Measurements from ENCODE around the gene ZBTB37.

Gene ZBTB37

GRCh38 chr1:173894189-173894588 is 26.0 kb downstream of the ZBTB37 start:
- DNase-seq (ENCODE audit: low read depth), result no peak
- no peak overlapping the region for H3K4me3 ChIP-seq (ENCODE audit: low read depth, low read length)
- TF ChIP-seq MYC (IDR thresholded peaks at IDR 0.05; ENCODE audit: low read depth, low read length) (no peak), POLR2A (IDR thresholded peaks at IDR 0.05; ENCODE audit: extremely low read depth, insufficient read length) (no peak)
- TF ChIP-seq, protein P1, sequence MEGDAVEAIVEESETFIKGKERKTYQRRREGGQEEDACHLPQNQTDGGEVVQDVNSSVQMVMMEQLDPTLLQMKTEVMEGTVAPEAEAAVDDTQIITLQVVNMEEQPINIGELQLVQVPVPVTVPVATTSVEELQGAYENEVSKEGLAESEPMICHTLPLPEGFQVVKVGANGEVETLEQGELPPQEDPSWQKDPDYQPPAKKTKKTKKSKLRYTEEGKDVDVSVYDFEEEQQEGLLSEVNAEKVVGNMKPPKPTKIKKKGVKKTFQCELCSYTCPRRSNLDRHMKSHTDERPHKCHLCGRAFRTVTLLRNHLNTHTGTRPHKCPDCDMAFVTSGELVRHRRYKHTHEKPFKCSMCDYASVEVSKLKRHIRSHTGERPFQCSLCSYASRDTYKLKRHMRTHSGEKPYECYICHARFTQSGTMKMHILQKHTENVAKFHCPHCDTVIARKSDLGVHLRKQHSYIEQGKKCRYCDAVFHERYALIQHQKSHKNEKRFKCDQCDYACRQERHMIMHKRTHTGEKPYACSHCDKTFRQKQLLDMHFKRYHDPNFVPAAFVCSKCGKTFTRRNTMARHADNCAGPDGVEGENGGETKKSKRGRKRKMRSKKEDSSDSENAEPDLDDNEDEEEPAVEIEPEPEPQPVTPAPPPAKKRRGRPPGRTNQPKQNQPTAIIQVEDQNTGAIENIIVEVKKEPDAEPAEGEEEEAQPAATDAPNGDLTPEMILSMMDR (IDR thresholded peaks at IDR 0.05; ENCODE audit: low read depth, low read length), result no peak
- TF ChIP-seq, protein P2, sequence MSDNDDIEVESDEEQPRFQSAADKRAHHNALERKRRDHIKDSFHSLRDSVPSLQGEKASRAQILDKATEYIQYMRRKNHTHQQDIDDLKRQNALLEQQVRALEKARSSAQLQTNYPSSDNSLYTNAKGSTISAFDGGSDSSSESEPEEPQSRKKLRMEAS (IDR thresholded peaks at IDR 0.05; ENCODE audit: low read depth, low read length), result no peak

GRCh38 chr1:173900427-173900826 is 32.2 kb downstream of the ZBTB37 start:
- DNase-seq (ENCODE audit: low read depth), result no peak
- H3K4me3 ChIP-seq (ENCODE audit: low read depth, low read length), result no peak overlapping the region
- TF ChIP-seq MYC (IDR thresholded peaks at IDR 0.05; ENCODE audit: low read depth, low read length) (no peak), POLR2A (IDR thresholded peaks at IDR 0.05; ENCODE audit: extremely low read depth, insufficient read length) (no peak)
- TF ChIP-seq, protein P2 (IDR thresholded peaks at IDR 0.05; ENCODE audit: low read depth, low read length), result no peak
- TF ChIP-seq, protein P1 (IDR thresholded peaks at IDR 0.05; ENCODE audit: low read depth, low read length), result no peak

GRCh38 chr1:173900992-173901391 is 32.8 kb downstream of the ZBTB37 start:
- DNase-seq (ENCODE audit: low read depth), result no peak
- no peak overlapping the region for H3K4me3 ChIP-seq (ENCODE audit: low read depth, low read length)
- TF ChIP-seq, protein P1 (IDR thresholded peaks at IDR 0.05; ENCODE audit: low read depth, low read length), result no peak
- TF ChIP-seq POLR2A (IDR thresholded peaks at IDR 0.05; ENCODE audit: extremely low read depth, insufficient read length) (no peak), MYC (IDR thresholded peaks at IDR 0.05; ENCODE audit: low read depth, low read length) (no peak)
- TF ChIP-seq, protein P2 (IDR thresholded peaks at IDR 0.05; ENCODE audit: low read depth, low read length), result no peak

DNA sequence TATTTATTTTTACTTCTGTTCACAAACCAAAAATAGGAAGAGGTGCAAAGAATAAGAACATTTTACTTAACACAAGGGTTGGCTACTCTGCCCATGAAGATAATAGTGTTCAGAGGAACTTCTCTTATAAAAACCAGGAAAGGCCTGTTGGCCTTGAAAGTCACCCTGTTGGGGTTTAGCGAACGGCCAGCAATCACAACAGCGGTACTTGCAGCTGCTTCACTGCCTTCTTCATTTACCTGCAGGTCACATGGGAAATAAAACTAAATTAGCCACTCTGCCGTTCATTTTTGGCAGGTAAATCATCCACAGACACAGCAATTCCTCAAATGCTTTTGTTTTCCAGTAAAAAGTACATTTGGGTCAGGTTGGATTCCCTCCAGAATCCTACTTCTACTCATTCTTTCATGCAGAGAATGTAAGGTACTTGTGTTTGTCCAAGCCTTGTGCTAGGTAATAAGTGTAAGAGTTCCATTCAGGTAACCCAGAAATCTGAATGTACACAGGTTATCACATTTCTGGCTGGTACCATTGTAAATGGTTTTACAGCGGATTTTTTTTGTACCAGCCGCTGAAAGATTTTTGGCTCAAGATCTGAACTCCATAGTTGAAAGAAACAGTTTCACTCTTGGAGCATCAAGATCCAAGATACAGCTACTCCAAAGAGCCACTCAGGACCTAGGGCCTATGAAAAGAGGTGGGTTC is 35.8 kb downstream of the ZBTB37 start:
- no peak for TF ChIP-seq POLR2A (IDR thresholded peaks at IDR 0.05; ENCODE audit: extremely low read depth, insufficient read length)
- TF ChIP-seq, protein P2 (IDR thresholded peaks at IDR 0.05; ENCODE audit: low read depth, low read length), result no peak
- TF ChIP-seq, protein P1 (IDR thresholded peaks at IDR 0.05; ENCODE audit: low read depth, low read length), result no peak
- TF ChIP-seq MYC (IDR thresholded peaks at IDR 0.05; ENCODE audit: low read depth, low read length), result no peak
- no peak for DNase-seq (ENCODE audit: low read depth)
- no peak overlapping the region for H3K4me3 ChIP-seq (ENCODE audit: low read depth, low read length)

DNA sequence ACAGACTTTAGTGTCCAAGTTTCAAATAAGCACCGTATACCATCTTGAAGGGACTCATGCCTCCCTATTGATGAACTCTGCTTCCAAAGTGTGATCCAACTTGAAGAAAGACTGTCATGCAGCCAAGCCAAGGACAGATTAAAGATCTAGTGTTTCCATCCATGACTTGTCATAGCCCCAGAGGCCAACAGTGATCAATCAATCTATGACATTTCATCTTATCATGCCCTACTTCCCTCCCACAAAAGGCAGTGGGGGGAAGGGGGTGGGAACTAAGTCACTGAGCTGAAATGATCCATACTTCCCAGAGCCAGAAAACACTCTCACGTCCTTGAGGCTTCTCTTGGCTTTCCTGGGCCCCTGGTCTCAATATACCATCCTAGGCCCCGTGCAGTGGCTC is 44.9 kb downstream of the ZBTB37 start:
- no peak overlapping the region for H3K4me3 ChIP-seq (ENCODE audit: low read depth, low read length)
- TF ChIP-seq, protein P2 (IDR thresholded peaks at IDR 0.05; ENCODE audit: low read depth, low read length), result no peak
- no peak for TF ChIP-seq POLR2A (IDR thresholded peaks at IDR 0.05; ENCODE audit: extremely low read depth, insufficient read length)
- TF ChIP-seq MYC (IDR thresholded peaks at IDR 0.05; ENCODE audit: low read depth, low read length), result no peak
- TF ChIP-seq, protein P1 (IDR thresholded peaks at IDR 0.05; ENCODE audit: low read depth, low read length), result no peak
- no peak for DNase-seq (ENCODE audit: low read depth)

Data from NB4 (cell line).